ENCODE data around the gene CASP9.

The CASP9 gene

GRCh38 chr1:15444468-15445389 lies 79.3 kb downstream of the CASP9 start:
- no peak for DNase-seq

- DNase-seq = no peak
Measured at GRCh38 chr1:15443281-15443680, 80.7 kb downstream of the CASP9 start.

DNA sequence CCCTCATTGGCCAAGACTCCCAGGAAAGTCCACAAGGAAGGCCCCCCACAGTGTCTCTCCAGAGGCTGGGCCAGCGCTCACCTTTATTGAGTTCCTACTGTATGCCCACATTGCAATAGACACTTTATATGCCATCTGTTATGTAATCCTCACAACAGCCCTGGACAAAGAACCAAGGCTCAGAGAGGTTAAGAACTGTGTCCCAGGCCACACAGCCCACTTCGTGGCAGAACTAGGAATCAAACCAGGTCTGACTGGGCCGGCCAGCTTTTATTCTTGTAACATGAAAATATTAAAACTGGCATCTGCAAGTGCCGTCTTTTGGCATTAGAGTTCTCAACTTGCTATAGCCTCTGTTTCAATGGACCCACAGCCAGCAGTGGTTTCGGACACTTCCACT lies 81.3 kb downstream of the CASP9 start:
- DNase-seq = no peak

- DNase-seq = no peak
Measured at GRCh38 chr1:15442119-15442518, 81.9 kb downstream of the CASP9 start.

All from DMS 273 treated with DMSO at 0.1 percent for 48 hours (cell line).